SK-MEL-5 (cell line): Measurements from ENCODE around the gene XRN1. TPM values are rescaled to one million over a fixed set of nuclear protein-coding genes. Genes with fewer than 3 reads are reported as not detected.

Experiments used
- DNase-seq: peaks from one replicate; pipeline ENCODE4 v3.0.0-alpha.2; 2016; ENCODE audit warnings: low read depth, low spot score
- in situ Hi-C: cut with HindIII; loops from 2 replicates; pipeline ENCODE4 v1.10.0; 2016; ENCODE audit warnings: low sequenced_read_pairs, high pct_unique_total_duplicates, low pct_unique_long_range_greater_than_20kb
- total RNA-seq: library from RNA; depleted of rRNA; stranded (reverse); fragments of >200 nt; shearing (Covaris generic); gene quantifications from 2 replicates; pipeline ENCODE4 v1.2.3, GENCODE V29; 2014

The XRN1 gene
- total RNA-seq, 1 experiment from 2014 or later: 19.5 TPM

DNA sequence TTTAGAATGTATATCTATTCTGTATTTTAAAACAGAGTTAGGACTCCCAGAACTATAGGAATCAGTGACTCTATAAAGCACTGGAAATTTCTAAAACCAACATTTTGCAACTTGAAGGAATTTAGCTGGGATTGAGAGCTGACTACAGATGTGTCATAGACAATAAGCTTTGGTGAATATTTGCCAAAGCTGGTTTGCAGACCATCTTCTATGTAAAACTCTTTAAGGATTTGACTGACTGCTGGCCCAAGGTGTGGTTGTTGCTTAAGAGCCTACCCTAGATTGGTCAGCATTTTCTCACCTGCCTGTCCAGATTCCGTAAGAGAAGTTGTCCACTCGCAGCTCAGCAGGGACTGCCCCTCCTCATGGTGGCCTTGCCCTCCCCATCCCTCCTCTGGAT, 149.2 kb downstream of the XRN1 start:
- in situ Hi-C loops: no loop called here
- no peak for DNase-seq

DNA sequence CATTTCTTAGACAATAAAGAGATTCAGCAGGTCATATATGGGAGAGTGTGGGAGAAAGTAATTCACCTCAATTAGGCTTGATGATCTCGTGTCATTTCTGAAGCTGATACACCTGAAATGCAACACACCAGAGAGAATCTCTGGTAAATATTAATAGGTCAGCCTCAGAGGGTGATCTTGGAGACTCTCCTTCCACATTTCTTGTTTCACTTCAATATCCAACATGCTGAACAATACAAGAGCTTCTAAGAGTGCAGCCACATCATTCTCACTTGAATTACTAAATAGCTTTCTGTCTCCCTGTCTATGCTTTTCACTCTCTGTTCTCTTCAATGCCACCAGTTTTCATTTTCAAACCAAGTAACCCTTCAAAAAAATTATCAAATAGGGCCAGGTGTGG, 151.3 kb downstream of the XRN1 start:
- no peak for DNase-seq
- in situ Hi-C loops: no loop called here

DNA sequence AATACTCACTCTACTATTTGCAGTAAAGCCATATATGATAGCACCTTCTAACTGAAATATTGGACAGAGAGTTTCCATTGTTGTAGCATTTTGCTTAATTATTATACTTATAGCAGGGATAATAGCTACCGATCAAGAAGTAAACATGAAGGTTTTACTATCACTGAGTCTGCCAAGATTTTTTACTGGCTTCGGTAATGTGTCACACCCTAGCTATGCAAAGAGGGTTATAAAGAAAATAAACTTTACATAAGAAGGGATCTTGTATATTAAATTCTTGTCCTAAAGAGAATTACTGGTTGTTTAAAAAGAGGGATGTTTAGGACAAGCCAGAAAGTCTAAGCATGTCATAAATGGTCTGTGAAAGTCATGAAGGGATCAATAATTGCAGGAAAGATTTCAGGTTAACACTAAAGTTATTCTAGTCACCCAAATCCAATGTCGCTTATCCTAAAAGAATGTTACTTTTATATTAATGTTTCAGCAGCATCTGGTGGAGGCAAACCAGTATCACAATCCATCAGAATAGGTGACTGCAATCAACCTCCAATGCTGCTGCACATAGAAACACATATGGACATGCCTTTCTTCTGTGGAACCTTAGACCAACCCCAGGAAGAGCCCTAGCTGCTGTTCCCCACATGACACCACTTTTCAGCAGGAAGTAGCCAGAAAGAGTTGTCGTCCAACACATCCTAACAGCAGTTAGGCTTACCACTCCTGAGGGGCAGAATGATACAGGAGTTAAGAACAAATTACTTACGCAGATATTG, 159.8 kb downstream of the XRN1 start:
- DNase-seq: no peak

DNA sequence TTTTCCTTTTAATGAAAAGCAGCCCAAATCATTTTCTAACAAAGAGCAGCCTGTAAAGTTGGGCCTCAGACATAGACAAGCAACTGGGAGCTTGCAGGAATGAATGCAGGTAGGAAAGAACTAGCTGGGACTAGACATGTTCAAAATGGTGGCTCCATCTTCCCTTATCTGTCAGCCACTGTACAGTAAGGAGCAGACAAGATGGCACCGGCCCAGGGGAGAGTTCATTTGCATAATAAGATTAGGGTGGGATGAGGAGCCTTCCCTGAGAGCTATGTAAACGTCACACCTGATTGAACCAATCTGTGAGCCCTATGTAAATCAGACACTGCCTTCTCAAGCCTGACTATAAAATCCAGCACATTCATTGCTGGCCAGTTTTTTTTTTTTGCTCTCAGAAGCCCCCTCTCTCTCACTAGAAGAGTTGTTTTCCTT, 162.7 kb downstream of the XRN1 start:
- no peak for DNase-seq
- in situ Hi-C loops: no loop called here

More for the DNA sequence above, 159.8 kb downstream of the XRN1 start:
- in situ Hi-C loops: no loop called here

DNA sequence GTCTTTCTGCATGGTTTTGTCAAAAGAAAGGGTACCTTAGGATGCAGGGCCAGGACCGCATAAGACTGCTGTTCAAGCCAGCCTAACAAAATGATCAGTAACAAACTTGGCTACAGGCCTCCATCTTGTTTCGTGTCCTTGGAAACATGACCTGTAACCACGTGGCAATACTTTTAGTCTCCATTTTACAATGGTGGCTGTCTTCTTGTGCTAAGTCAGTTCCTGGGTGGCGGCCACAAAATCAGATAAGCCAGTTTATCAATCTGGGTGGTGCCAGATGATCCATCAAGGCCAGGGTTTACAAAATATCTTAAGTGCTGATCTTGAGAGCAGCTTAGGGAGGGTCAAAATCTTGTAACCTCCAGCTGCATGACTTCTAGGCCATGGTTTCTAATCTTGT, 165.3 kb downstream of the XRN1 start:
- no peak for DNase-seq
- in situ Hi-C loops: no loop called here

DNA sequence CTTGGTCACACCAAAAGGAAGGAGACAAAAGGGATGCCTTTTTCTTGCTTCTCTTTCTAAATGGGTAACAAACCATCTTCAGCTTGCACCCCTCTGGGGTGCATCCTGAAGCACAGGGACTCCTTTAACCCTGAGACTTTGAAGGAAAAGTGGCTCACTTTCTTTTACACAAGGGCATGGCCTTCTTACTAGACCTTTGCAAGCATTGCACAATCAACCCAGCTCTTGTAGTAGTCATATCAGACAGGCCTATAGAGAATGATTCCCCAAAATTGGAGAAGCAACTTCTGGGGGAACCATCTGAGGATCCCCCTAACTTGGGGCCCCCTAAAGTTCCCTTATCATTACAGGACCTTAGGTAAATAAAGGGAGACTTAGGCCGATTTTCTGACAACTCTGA, 166.4 kb downstream of the XRN1 start:
- no peak for DNase-seq
- in situ Hi-C loops: no loop called here

DNA sequence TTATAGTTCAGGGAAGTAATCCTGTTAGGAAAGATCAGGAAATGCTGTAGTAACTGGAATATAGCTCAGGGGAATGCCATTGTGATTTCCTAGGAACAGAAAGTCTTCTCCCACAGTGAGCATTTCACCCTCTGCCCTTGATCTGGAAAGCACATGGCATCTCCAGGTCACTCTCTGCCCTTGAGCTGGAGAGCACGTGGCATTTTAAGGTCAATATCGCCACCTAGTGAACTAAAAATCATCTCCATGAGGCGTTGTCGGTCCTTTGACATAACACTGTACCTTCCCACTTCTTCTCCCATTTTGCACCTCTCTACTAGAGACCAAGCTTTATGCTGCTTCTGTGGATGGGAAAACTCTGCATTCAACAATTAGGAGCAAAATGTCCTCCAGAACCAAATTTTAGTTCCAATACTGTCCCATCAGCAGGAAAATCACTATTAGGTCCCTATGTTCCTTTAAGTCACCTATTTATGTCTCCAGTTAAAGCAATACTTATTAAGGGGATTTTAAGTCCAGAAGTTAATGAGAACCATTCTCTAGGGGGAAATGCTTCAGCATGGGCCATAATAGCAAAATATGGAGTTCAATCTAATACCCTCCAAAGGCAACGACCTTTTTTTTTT, 167.8 kb downstream of the XRN1 start:
- in situ Hi-C loops: no loop called here
- DNase-seq: peak; percentile 92

DNA sequence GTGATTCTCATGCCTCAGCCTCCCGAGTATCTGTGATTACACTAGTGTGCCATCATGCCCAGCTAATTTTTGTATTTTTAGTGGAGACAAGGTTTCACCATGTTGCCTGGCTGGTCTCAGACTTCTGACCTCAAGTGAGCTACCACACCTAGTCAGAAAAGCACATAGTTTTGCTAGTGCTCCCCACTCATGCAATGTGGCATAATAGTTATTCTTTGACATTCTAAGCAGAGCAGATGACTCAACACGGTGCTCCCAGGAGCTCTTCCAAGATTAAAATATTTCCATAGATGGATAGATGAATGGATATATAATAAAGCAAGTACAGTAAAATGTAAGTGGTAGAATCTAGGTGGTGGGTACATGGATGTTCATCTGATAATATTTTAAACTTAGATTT, 169.4 kb downstream of the XRN1 start:
- DNase-seq: no peak
- in situ Hi-C loops: no loop called here

DNA sequence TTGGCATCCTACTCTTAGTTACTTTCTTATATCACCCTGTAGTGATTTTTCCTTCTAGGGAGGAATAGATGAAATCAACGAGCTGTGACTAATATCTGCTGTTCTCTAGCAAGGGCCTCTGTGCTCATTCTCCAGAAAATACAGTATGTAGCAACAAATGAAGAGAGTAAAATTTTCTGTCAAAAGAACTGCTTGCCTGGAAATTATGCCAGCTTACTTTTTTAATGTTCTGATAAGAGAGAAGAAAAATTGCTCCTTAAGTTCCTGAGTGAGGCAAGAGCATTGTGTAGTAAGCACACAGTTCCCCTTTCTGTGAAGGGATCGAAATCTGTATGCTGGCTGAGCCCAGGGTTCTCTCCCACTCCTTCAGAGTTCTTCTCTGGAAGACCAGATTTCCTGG, 171.1 kb downstream of the XRN1 start:
- in situ Hi-C loops: no loop called here

DNA sequence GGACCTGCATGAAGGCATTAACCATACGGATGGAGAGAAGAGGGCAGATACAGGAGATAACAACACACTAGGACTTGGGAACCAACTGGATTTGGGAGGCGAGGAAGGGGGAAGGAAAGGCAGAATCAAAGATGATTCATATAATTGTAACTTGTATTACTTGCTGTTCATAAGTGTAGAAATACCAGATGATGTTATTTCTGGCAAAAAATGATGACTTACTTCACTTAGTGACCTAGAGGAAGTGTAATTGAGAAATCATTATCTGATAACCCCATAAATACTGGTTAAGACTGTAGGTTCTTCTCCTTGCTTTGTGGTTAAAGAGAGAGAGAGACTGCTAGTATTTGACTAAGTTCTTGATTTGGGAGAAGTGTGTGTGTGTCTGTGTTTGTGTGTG, 172.0 kb downstream of the XRN1 start:
- no peak for DNase-seq
- in situ Hi-C loops: no loop called here

More for the DNA sequence above, 171.1 kb downstream of the XRN1 start:
- DNase-seq: no peak

DNA sequence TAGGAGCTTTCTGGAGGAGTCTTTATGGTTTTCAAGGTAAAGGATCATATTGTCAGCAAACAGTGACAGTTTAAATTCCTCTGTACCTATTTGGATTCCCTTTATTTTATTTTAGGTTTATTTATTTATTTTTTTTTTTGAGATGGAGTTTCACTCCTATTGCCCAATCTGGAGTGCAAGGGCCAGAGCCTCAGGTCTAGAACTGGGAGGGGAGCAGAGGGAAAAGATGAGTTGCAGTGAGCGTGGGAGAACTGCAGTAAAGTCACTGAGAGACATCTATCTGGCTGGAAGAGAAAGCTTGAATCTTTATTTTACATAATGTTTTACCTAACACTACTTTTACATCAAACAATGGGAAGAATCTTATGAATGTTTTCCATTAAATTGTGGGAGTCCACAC, 172.9 kb downstream of the XRN1 start:
- DNase-seq: no peak
- in situ Hi-C loops: no loop called here

DNA sequence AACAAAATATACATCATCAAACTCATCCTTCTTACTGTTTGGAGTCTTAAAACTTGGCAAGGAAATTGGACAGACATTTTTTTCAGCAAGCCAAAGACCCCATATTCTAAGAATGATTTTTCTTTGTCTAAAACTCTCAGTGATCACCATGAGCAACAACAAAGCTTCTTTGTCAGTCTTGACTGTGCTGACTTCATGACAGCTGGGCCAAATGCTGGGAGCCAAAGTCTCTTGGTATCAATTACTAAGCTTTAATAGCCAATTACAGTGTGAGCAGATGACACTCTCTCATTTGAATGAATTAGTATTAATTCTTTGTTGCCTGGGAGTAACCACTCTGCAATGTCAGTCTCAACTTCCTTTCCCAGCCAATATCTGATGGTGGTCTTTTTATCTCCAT, 174.3 kb downstream of the XRN1 start:
- peak; percentile 72 for DNase-seq
- in situ Hi-C loops: no loop called here

DNA sequence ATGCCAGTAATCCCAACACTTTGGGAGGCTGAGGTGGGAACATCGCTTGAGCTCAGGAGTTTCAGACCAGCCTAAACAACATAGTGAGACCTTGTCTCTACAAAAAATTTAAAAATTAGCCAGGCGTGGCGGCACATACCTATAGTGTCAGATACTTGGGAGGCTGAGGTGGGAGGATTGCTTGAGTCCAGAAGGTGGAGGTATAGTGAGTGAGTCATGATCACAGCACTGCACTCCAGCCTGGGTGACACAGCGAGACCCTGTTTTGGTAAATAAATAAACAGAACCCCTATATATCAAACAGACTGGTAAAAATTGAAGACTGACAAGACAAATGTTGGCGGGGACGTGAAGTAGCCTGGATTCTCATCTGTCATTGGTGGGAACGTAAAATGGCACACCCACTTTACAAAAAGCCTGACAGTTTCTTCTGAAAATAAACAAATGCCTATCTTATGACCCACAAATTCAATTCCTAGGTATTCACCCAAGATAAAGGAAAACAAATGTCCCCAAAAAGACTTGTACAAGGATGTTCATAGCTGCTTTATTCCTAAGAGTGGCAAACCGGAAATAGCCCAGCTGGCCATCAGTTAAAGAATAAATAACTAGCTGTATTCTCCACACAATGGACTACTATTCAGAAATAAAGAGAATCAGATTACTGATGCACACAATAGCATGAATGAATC, 175.5 kb downstream of the XRN1 start:
- peak; percentile 80 for DNase-seq
- in situ Hi-C loops: no loop called here

DNA sequence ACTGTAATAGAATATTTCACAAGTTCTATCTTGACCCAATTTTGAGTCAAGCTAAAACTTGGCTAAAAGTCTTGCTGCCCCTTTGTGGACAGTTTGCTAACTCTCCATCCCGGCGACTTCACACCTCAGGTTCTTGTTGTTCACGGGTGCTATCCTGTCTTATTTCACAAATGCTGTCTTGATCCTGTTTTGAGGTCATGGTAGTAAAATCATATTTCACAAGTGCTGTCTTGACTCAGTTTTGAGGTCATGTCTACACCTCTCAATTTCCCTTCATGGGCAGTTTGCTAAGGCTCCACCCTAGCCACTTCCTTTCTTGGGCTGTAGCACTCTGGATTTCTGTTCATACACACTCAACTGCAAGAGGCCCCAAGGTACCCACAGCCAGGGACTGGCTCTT, 177.4 kb downstream of the XRN1 start:
- no peak for DNase-seq
- in situ Hi-C loops: no loop called here

DNA sequence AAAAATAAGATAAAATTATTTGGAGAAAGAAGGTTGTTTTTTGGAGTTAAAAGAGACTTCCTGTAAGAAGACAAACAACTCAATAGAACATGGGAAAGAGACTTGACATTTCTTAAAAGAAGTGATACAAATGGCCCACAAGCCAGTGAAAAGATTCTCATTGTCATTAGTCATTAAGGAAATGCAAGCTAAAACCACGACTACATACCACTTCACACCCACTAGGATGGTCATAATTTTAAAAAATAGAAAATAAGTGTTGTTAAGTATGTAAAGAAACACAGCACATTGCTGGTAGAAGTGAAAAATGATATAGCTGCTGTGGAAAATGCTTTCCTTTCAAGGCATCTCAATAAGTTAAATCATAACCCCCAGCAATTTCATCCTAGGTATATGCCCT, 178.1 kb downstream of the XRN1 start:
- DNase-seq: no peak
- in situ Hi-C loops: no loop called here

DNA sequence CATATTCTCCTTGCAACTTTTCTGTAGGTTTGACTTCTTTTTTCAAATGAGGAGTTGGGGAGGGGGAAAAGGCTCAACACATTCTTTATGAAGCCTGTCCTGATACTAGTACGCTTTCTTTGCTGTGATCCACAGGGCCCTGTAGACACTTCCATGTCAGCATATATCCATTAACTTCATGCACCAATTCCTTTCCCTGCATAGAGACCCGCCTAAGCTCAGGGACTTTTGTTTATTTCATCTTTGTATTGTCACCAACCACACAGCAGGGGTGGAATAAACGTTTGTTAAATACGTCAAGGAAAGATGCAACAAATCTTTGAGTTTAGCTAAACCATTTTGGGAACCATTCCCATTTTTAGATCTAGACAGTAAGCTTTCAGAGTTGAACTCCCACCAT, 179.4 kb downstream of the XRN1 start:
- no peak for DNase-seq
- in situ Hi-C loops: no loop called here

DNA sequence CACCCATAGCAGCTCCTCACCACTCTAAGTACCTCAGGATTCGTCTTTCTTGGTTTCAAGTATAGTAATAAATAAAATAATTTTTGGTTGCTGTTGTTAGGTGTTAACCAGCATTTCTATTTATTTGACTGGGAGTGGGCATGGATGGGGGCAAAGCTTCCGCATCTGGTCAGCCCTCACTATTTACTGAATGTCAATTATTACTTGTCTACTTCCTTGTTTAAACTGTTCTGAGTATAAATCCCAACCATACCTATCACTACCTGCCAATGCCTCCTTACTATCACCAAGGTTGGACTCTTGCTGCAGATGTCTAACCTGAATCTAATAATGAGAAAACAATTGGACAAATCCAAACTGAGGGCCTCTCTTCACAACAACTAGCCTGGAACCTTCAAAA, 180.6 kb downstream of the XRN1 start:
- in situ Hi-C loops: no loop called here
- no peak for DNase-seq

DNA sequence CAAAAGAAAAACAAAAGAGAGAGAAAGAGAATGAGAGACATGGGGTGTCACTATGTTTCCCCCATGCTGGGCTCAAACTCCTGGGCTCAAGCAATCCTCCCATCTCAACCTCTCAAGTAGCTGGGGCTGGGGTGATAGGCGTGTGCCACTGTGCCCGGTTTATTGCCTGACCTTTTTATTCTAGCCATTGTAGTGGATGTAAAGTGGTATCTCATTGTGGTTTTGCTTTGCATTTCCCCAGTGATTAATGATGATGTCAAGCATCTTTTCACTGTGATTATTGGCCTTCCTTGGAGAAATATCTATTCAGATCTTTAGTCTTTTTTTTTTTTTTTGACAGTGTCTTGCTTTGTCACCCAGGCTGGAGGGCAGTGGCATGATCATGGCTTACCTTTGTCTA, 184.7 kb downstream of the XRN1 start:
- no peak for DNase-seq
- in situ Hi-C loops: no loop called here

DNA sequence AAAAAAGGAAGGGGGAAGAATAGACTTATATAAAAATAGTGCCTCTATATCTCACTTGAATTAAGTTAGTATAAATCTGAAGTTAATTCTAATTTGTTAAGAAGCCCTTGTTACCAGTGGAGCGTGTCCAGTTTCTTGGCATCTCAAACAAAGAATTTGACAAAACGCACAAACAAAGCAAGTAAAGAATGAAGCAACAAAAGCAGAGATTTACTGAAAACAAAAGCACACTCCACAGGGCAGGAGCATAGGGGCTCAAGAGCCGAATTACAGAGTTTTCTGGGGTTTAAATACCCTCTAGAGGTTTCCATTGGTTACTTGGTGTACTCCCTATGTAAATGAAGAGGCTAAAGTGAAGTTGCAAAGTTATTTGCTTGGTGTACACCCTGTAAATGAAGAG, 188.5 kb downstream of the XRN1 start:
- in situ Hi-C loops: no loop called here
- DNase-seq: no peak
